Measurements from ENCODE around the gene KCNH8.
A peak's percentile ranks its signal among the peaks of the same experiment; 100 is the strongest.
"Not testable (repeated sequence)": the region's sequence is repeated elsewhere in the genome, so short reads cannot be mapped to it uniquely, and the experiment has no call there.

KCNH8 gene

DNA sequence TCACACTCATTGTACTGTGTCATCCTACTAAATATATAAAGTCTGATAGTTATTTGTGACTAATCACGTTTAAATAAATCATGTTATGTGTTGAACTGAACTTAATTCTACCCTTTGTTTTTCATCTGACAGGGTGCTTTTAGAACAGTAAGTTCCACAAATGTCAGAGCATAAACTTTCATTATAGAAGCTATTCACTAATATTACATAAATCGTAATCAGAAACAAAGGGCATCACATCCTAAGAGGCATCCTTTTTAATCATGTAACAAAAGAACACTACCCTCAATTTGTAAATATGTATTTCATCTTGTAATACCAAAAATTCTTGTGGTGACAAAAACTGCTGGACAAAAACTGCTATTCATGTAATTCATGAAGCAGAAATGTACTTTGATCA is 50.8 kb downstream of the KCNH8 start:
- in situ Hi-C loops (cut with HindIII; ENCODE audit: low pct_unique_long_range_greater_than_20kb, low sequenced_read_pairs), result no loop called here
- no peak for TF ChIP-seq JUND (IDR thresholded peaks at IDR 0.05; ENCODE audit: low read depth)
- no peak for DNase-seq (ENCODE audit: low read depth in 1 of 2, low spot score in 1 of 2)

DNA sequence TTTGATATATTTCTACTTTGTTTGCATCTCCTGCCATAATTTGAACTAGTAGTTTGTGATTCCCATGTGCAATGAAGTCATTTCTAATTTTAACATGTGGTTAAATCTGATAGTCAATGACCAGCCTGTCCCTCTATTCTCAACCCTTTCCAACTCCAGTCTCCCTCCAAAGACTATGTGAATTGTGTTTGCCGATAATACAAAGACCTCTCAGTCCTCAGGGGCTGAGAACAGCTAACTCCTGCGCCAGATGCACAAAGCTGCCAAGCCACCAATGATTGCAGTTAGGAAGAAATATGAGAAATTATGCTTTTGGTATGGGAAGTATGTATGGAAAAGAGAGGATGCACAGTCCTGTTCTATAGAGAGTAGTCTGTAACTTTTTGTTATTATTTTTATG is 54.0 kb downstream of the KCNH8 start:
- TF ChIP-seq JUND (IDR thresholded peaks at IDR 0.05; ENCODE audit: low read depth), result no peak
- DNase-seq (ENCODE audit: low read depth in 1 of 2, low spot score in 1 of 2), result no peak
- in situ Hi-C loops (cut with HindIII; ENCODE audit: low pct_unique_long_range_greater_than_20kb, low sequenced_read_pairs), result no loop called here

DNA sequence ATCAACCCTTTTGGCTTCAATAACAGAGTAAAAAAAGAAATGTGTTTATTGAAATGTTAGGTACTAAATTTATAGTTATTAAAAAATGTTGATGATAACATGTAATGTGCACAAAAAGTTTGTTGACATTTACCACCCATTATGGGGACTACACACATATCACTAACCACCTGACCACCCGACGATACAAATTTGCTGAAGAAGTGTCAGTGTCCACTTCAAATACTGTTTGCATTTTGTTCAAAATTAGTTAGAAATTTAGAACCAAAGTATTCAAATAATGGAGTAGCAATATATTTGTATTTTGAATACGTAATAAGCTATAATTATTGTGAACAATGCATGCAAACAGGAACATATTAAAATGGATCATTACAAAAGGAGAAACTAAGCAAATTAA is 54.4 kb downstream of the KCNH8 start:
- DNase-seq (ENCODE audit: low read depth in 1 of 2, low spot score in 1 of 2), result no peak
- TF ChIP-seq JUND (IDR thresholded peaks at IDR 0.05; ENCODE audit: low read depth), result no peak
- in situ Hi-C loops (cut with HindIII; ENCODE audit: low pct_unique_long_range_greater_than_20kb, low sequenced_read_pairs), result no loop called here

DNA sequence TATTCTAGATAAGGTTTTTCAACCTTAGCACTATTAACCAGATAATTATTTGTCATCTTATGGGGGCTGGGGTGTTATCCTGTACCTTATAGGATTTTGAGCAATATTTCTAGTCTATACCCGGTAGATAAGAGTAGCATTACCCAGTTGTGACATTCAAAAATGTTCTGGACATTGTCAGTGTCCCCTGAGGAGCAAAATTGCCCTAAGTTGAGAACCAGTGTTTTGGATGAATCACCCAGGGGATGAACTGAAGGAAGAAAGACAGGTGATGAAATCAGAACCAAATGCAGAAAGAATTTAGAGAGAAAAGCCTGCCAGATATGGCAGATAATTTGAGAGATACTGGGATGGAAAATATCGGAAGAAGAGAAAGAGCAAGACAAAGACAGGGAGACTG is 58.2 kb downstream of the KCNH8 start:
- no peak for DNase-seq (ENCODE audit: low read depth in 1 of 2, low spot score in 1 of 2)
- in situ Hi-C loops (cut with HindIII; ENCODE audit: low pct_unique_long_range_greater_than_20kb, low sequenced_read_pairs), result no loop called here
- TF ChIP-seq JUND (IDR thresholded peaks at IDR 0.05; ENCODE audit: low read depth), result no peak

DNA sequence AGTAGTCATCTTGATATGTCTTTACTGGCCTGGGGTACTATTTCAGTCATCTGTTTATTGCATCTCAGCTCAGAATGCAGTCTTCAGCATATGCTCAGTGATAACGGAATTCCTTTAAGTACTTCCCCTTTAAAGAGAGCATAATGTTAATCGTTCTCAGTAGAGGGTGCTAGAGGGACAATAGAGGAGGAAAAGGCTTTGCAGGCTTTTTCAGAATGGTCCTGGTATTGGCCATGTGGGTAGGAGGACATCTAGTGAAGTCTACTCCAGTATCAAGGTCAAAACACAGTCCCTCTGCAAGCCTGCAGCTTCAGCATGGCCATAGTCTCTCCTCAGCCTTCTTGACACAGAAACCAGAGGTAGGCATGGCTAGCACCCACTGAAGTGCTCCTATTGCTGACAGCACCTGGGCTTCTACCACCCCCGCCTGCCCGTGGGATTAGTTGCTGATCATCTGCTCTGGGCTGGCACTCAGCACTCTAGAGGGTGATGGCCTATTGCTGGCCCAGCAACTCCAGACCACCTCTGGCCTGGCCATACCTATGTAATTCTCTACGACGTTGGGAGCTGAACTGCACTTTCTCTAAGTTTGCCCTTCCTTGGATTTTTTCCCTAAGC is 65.4 kb downstream of the KCNH8 start:
- in situ Hi-C loops (cut with HindIII; ENCODE audit: low pct_unique_long_range_greater_than_20kb, low sequenced_read_pairs), result no loop called here
- no peak for TF ChIP-seq JUND (IDR thresholded peaks at IDR 0.05; ENCODE audit: low read depth)
- DNase-seq (ENCODE audit: low read depth in 1 of 2, low spot score in 1 of 2), result peak in 1 of 2 experiments; percentile 42

DNA sequence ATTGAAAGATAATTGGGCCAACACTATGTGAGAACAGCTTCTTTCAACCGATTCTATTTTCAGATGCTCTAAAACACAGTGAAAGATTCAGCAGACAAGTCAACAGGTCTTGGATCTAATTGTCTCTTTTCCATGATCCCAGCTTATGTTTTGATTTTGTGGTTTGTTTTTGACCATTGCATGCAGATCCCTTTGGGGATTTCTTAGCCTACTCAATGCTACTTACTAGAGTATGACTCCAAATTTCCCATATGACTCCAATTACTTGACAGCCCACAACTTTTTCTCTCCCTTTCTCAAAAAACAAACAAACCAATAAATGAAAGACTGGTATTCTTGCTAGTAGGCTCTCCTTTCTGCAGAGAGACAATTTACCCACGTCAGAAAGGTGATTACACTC is 67.1 kb downstream of the KCNH8 start:
- no peak for TF ChIP-seq JUND (IDR thresholded peaks at IDR 0.05; ENCODE audit: low read depth)
- in situ Hi-C loops (cut with HindIII; ENCODE audit: low pct_unique_long_range_greater_than_20kb, low sequenced_read_pairs), result no loop called here
- DNase-seq (ENCODE audit: low read depth in 1 of 2, low spot score in 1 of 2), result no peak

DNA sequence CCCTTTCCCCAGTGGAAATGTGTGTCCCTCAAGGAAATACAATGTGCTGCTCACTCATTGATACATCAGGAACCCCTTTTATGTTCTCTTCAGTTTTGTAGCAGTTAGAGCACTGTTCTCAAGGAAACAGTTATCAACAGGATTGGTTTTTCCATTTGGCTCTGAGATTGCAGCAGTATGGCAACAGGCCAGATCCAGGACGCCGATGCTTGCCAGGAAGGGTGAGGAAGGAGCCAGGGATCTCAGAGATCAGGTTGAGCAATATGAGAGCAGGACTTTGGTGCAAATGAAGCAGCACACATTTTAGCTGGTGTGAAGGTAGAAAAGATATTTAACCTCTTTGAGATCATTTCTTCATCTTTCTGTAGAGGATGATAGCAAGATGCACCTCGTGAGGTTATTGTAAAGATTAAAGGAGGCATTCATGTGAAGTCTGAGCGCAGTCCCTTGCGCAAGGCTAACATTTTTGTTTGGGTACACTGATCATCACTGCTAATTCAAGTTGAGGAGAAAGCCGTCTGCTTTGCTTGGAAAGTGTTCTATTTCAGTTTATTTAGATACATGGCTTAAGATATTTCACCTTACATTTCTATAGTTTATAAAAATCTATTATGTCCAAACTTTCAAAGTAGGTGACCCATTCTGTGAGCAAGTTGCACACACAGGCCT is 68.5 kb downstream of the KCNH8 start:
- in situ Hi-C loops (cut with HindIII; ENCODE audit: low pct_unique_long_range_greater_than_20kb, low sequenced_read_pairs), result no loop called here
- TF ChIP-seq JUND (IDR thresholded peaks at IDR 0.05; ENCODE audit: low read depth), result no peak
- no peak for DNase-seq (ENCODE audit: low read depth in 1 of 2, low spot score in 1 of 2)

DNA sequence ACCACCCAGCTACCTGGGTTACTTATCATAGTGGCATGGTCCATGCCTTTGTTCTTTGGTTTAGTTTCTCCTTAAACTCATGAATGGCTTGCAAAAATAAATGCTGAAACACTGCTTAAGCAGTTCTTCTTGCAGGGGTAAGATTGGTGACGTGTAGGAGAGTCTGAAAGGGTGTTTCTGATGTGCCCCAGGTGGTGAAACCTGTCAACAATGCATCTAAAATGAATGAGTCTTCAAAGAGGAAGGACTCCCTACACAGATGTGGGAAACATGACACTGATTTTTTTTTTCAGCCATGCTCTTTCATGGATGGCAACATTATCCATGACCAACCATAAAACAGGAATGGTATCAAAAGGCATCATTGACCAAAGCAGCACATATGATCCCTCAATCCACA is 72.0 kb downstream of the KCNH8 start:
- in situ Hi-C loops (cut with HindIII; ENCODE audit: low pct_unique_long_range_greater_than_20kb, low sequenced_read_pairs), result no loop called here

DNA sequence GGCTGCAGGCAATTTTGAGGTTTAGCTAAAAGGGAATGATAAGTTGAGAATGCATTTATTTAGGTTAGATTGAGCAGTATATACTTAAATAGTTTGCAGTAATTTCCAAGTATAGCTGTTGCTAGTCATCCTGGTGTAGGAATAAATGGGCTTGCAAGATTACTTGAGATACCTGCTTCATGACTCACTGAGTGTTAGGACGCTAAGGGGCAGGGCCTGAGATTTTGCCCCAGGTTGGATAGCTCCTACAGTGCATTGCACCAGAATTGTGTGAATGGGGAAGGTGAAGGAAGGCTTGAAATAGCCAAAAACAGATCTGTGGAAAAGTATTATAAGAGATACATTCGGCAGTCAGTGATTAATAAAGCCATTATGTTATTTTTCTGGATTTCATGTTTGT is 72.8 kb downstream of the KCNH8 start:
- in situ Hi-C loops (cut with HindIII; ENCODE audit: low pct_unique_long_range_greater_than_20kb, low sequenced_read_pairs), result no loop called here
- TF ChIP-seq JUND (IDR thresholded peaks at IDR 0.05; ENCODE audit: low read depth), result no peak
- DNase-seq (ENCODE audit: low read depth in 1 of 2, low spot score in 1 of 2), result no peak

More for the DNA sequence above, 72.0 kb downstream of the KCNH8 start:
- no peak for TF ChIP-seq JUND (IDR thresholded peaks at IDR 0.05; ENCODE audit: low read depth)
- no peak for DNase-seq (ENCODE audit: low read depth in 1 of 2, low spot score in 1 of 2)

DNA sequence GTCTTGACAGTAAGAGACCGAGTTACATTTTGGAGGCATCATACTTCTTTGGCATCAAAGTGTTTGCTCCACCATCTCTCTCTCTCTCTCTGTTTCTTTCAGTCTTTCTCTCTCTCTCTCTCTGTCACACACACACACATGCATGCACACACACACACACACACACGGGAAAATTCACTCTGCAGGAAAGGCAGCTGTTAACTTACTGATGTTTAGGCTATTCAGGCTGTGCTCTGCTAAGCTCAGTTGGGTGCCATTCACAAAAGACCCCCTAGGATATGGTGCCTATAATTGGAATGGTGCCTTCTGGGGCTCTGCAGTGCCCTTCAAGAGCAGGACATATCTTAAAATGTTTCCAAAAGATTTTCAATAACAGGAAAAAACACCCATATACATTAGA is 78.2 kb downstream of the KCNH8 start:
- in situ Hi-C loops (cut with HindIII; ENCODE audit: low pct_unique_long_range_greater_than_20kb, low sequenced_read_pairs), result no loop called here
- TF ChIP-seq JUND (IDR thresholded peaks at IDR 0.05; ENCODE audit: low read depth), result no peak
- no peak for DNase-seq (ENCODE audit: low read depth in 1 of 2, low spot score in 1 of 2)

DNA sequence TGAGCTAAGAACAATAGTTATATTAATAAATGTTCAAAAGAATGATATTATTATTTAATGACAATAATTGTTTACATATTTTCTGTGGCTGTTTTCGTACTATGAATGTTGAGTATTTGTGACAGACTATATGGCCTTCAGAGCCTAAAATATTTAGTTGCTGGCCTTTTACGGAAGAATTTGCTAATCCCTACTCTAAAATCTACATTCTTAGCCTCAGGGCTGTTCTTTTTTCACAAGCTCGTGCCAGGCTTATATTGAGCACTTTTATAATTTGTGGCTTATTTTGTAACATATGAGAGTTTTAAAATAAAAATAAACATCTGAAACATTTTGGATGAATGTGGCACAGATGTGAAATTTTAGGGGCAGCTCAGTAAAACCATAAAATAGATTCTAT is 79.9 kb downstream of the KCNH8 start:
- in situ Hi-C loops (cut with HindIII; ENCODE audit: low pct_unique_long_range_greater_than_20kb, low sequenced_read_pairs), result no loop called here
- no peak for TF ChIP-seq JUND (IDR thresholded peaks at IDR 0.05; ENCODE audit: low read depth)
- no peak for DNase-seq (ENCODE audit: low read depth in 1 of 2, low spot score in 1 of 2)

DNA sequence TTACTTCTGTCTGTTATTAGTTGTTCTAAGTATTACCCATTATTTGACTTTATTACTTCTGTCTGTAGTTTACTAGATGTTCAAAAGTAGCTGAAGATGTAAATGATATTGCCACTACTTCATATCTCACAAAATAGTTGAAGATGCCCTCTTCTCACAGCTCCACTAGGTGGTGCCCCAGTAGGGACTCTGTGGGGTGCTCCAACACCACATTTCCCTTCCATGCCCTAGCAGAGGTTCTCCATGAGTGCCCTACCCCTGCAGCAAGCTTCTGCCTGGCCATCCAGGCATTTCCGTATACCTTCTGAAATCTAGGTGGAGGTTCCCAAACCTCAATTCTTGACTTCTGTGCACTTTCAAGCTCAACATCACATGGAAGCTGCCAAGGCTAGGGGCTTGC is 80.8 kb downstream of the KCNH8 start:
- no peak for DNase-seq (ENCODE audit: low read depth in 1 of 2, low spot score in 1 of 2)
- in situ Hi-C loops (cut with HindIII; ENCODE audit: low pct_unique_long_range_greater_than_20kb, low sequenced_read_pairs), result no loop called here
- TF ChIP-seq JUND (IDR thresholded peaks at IDR 0.05; ENCODE audit: low read depth), result no peak

DNA sequence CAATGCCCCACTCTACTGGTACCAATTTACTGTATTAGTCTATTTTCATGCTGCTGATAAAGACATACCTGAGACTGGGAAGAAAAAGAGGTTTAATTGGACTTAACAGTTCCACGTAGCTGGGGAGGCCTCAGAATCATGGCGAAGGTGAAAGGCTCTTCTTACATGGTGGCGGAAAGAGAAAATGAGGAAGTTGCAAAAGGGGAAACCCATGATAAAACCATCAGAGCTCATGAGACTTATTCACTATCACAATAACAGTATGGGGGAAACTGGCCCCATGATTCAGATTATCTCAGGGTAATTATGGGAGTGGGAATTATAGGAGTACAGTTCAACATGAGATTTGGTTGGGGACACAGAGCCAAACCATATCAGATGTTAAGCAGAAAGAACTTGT is 81.6 kb downstream of the KCNH8 start:
- DNase-seq (ENCODE audit: low read depth in 1 of 2, low spot score in 1 of 2); in situ Hi-C loops (cut with HindIII; ENCODE audit: low pct_unique_long_range_greater_than_20kb, low sequenced_read_pairs): not testable (repeated sequence)

All from T47D (cell line).